NCI-H128 (cell line): ENCODE measurements around the gene ATP10D.

Source experiments
- DNase-seq: peaks from one replicate; lab custom pipeline; 2025; ENCODE audit not compliant: unreplicated experiment; lab: John Stamatoyannopoulos, UW

ATP10D gene

DNA sequence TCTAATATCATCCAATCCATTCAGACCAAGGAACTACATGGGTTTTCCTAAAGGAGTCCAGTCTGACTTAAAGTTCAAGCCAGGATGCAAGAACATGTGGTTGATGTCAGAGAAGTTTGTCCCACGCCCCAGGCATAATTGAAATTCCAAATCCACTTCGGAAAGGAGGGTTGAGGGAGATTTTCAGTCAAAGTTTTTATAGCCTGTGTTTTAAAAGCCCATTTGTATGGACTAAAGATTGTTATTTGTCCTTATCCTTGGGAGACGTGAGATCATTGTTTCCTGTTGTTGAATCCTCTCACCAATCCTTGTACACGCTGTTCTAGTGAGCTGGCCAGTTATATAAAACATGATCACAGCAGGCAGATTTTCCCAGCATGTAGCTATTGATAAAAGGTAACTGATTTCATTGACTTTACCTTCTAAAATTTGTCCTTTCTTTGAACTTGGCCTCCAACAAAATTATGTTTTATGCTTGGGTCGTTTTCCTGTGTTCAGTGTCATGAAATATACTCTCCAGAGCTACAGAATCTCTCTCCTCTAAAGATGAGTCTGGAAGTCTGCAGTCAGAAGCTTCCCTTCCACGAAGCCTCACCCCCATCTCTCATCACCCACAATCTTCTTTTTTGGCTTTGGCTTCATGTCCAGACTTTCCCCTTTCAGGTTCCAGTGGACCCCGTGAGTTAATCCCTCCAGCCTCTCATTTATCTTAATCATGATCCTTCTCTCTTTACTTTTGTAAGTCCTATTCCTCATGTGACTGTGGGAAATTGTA, 92.9 kb downstream of the ATP10D start:
- no peak for DNase-seq

DNA sequence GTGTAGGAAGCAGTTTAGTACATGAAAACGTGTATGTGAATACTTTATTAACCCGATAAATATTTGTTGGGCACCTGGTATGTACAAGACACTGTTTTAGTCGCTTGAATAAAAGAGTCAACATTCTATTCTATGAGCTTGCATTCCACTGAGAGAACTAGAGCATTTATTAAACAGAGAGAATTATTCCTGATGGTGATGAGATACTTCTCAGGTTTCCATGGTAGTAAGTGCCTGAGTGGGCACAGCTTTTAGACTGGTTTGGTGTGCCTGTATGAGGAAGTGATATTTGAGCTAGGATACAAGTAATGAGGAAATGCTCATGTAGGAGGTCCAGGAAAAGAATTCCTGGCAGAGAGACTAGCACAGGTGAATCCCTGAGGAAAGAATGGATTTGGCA, 94.2 kb downstream of the ATP10D start:
- no peak for DNase-seq

DNA sequence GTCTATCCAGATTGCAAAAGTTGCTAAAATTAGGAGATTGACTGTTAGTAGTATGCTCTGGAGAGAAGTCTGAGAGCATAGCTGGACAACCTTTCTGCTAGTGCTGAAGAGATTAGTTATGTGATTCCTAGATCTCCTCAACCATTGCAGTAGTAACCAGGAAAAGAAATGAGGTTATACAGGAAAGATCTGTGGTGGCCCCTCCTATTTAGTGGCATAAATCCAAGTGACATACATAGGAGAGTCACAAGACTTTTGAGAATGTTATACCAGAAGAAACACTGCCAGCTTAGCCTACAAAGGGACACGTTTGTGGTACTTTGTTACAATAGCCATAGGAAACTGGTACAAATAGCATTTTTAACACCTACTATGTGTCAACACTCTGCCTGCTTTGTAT, 105.2 kb downstream of the ATP10D start:
- no peak for DNase-seq

DNA sequence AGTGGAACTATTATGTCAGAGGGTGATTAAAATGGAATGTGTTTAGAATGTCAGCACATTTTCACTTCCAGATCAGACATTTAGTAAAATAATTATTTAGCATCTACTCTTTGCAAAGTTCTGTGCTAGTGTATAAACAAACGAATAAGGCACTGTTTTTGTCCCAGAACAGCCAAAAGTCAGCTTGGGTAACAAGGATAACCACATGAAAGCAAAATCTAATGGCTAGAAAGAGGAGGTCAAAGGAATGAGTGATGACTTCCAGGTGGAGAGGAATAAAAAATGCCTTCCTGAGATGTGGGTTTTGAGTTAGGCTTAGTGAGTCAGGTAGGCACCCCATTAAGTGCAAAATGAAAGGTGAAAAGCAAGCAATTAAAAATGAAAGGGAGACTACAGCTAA, 112.6 kb downstream of the ATP10D start:
- no peak for DNase-seq

DNA sequence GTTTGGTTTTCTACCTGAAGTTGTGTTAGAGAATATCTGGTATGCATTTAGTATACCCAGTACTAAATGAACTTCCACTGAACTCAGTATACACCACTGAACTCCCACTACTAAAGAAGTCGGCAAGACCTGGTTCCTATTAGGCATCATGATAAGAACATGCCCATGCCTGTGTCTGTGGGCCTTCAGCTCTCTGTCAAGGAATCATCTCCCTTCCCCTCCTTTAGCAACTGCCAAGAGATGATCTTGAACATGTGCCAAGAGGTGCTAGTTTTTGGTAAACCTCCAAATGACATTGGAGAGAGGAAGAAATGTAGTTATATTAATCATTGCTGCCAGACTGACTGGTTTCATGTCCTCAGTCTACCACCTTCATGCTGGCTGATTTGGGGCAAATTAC, 113.2 kb downstream of the ATP10D start:
- no peak for DNase-seq

DNA sequence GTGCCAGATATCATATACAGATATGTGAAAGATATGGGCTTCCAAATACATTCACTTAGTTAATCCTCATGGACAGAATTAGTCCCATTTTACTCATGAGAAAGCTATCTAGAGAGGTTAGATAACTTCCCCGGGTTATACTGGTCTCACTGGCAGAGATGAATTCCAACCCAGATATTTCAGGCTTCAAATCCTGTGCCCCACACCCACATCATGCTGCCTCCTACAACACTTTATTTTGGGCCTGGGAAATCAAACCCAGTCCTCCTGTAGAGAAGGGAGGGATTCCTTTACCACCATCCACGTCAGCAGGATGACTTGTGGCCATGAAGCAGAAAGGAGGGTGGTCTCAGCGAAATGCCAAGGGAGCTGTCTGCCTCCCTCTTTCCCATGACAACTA, 113.8 kb downstream of the ATP10D start:
- no peak for DNase-seq

DNA sequence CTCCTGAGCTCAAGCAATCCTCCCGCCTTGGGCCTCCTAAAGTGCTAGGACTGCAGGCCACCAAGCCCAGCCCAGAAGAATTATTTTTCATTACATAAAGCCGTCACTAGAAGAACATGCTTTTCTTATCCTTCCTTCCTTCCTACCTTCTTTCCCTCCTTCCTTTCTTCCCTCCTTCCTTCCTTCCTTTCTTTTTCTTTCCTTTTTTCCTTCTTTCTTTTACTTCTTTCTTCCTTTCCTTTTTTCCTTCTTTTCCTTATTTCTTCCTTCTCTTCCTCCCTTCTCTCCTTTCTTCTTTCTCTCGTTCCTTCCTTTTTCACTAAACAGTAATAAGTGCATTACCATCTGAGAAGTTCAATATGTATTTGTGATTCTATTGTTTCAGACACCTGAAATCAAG, 121.4 kb downstream of the ATP10D start:
- no peak for DNase-seq

DNA sequence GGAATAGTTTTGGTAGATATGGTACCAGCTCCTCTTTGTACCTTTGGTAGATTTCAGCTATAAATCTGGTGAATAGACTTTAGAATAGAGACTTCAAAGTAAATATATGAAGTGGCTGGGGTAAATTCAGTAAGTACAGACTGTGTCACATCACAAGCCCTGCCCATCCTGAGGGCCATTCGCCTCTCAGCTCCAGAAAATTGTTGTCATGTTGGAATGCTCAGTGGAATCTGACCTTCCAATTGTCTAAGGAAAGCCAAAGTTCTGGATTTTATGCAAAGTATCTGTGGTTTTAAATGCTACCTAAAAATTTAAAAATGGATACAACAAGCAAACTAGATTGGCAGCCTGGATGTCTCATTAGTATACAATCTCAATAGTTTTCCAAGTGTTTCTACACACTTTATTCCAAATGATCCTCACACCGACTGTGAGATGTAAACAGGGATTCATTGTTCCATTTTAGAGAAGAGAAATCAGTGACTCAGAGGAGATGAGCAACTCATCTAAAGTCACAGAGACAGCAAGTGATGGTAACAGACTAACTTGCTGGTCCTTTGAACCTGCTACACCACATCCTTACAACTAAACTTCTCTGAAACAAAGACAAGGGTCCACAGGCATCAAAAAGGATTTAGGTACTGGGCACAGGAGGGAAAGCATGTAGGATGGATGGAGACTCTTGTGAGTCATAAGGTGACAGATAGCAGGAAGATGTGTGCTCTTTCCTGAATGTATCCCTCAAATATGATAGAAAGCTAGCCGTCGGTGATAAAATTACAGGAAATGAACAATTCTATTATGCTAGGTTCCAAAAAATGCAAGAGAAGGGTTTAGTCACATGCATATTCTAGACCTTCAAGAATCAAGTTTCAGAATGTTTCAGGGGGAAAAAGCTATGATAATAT, 127.3 kb downstream of the ATP10D start:
- DNase-seq: no peak

DNA sequence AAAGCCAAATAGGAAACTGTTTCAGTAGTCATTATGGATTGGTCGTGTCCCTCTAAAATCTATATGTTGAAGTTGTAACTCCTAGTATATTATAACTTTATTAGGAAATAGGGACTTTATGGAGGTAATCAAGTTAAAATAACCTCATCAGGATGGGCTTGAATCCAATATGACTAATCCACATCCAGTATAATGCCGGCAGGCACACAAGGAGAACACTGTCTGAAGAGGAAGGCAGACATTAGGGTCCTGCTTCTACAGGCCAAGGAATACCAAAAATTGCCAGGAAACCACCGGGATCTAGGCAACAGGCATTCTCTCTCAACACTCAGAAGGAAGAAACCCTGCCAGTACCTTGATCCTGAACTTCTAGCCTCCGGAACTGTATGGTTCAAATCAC, 130.3 kb downstream of the ATP10D start:
- no peak for DNase-seq

DNA sequence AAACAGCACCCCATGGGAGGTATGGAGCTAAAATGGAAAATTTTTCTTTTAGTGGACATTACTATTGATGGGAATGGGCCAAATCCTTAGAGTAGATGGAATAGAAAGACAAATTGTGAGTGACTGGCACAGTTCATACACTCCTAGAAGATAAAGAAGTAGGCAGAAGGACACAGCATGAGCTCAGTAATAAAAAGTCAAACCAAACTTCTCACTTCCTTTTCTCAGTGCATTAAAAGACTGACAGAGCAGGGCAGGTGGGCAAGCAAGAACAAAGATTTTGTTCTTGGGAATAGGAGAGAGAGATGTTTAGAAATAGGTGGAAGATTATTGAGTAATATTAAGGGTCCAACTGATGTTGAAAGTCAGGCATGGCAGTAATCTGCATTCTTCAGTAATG, 132.5 kb downstream of the ATP10D start:
- no peak for DNase-seq

DNA sequence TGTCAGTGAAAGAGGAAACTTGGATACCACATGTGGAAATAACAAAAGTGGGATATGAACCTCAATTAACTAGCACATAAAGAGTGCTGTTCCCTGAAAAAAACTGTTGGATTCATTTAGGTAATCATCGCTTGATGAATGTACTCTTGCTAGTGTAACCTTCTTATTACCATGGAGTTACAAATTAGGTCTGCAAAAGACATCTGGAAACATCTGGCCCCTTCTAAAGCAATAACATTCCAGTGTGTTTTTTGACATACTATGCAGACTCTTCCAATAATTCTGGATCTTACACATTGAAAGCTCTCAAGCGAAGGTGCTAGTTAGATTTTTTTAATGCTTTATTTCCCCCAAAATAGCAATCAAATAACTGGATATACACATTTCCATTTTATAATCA, 134.6 kb downstream of the ATP10D start:
- no peak for DNase-seq

DNA sequence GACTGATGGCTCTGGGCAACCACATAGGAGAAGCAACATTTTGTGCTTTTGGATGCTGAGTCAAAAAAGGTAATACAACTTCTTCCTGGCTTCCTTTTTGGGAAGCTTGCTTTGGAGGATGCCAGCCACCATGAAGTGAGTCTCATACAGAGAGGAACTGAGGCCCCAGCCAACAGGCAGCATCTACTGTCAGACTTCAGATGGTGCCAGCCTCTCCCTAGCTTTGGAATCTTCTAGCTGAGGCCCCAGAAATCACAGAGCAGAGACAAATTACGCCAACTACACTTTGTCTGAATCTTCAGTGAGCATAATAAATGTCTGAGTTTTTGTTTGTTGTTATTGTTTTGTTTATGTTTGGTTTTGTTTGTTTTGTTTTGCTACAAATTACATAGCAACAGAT, 136.1 kb downstream of the ATP10D start:
- no peak for DNase-seq

DNA sequence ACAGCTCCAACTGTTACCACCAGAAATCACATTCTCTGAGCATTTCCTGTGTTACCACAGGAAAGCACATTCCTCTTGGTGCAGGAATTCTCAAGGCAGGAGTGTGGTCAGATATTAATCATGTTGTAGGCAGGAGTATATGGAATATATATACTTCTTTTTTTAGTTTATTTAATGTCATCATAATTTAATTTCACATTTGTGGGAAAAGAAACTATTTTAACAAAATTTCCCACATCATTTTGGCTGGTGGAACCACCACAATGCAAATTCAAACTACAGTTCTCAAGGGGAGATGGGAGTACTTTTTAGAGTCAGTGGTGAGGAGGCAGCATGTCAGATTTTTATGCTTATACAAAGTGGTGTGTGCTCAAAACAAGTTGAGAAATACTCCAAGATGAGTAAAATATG, 139.0 kb downstream of the ATP10D start:
- no peak for DNase-seq

DNA sequence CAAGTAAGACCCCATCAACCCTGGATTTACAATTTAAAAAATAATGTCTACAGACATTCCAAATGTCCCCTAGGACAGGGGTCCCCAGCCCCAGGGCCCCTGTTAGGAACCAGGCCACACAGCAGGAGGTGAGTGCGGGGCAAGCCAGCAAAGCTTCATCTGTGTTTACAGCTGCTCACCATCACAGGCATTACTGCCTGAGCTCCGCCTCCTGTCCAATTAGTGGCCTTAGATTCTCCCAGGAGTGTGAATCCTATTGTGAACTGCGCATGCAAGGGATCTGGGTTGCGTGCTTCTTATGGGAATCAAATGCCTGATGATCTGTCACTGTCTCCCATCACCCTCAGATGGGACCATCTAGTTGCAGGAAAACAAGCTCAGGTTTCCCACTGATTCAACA, 146.1 kb downstream of the ATP10D start:
- DNase-seq: no peak

DNA sequence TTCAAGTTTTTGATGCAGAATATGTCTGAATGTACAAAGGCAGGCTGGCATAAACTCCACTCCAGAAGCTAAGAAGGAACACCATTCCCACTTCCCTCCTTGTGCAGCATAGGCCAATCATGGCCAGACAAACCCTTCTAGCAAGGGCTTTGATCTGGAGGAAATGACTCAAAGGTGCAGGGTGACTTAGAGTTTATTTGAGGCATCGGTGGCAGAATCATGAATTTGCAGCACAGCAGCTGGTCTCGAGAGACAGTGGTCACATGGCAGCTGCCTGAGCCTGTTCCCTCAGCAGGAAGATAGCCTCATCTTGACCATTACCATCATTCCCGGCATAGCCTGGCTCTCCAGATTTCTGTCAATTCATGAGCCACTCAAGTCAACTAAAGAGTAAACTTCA, 154.5 kb downstream of the ATP10D start:
- no peak for DNase-seq

DNA sequence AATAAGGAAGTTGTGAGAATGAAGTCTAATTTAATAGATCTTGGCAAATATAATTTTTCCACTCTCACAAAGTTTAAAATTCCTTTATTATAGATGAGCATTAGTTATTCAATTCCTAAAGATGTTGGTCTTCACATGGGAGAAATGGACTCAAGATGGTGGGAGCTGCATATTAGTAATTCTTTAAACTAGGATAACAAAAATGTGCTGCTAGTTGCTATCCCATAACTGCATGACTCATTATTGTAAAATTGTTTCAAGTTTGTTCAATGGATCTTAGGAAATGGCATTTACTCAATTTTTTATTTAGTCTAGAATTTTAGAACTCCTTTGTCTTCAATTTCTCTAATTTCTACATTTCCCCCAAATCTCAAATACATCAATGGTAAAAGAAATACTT, 155.8 kb downstream of the ATP10D start:
- DNase-seq: no peak

DNA sequence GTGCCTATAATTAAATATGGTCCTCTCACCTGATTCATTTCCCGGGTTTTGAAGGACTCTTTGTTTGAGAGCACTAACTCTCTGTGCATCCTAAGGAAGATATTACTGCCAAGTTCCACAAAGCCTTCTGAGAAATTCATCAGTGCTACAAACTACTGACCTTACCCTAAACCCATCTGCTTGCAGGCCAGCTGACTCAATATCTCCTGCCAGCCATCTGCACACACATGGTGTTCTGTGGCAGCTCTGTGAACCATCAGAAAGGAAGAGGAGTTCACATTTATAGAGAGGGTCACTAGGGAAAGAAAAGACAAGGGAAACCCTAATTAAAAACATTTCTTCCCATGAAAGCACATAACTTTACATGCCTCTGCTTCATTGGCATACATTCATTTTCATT, 156.7 kb downstream of the ATP10D start:
- no peak for DNase-seq

DNA sequence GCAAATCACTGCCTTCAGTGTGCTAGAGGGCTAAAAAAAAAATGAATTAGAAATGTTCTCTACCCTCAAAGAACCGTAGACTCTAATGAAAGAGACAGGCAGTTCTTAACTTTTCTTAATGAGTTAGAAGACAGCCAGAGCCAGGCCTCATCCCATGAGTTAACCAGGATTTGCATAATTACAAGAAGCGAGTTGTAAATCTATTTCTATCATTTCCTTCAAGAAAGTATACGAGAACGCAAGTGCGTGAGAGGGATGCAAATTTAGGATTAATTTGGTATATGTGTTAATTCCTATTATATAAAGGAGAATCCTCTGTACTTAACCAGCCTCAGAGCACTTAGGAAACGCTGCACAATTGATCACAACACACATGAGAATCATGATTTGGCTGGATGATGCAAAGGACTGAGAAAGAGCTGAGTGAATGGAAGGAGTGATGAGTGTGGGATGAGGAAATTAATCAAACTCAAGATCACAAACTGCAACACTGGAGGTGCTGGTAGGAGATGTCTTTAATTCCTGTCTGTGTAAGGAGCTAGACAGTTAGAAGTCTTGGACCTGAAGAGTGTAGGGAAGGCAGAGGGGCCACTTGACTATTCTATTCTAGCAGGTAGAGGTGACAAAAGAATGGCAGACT, 157.2 kb downstream of the ATP10D start:
- DNase-seq: no peak
